ENCODE data around the gene NINJ1.

DNA sequence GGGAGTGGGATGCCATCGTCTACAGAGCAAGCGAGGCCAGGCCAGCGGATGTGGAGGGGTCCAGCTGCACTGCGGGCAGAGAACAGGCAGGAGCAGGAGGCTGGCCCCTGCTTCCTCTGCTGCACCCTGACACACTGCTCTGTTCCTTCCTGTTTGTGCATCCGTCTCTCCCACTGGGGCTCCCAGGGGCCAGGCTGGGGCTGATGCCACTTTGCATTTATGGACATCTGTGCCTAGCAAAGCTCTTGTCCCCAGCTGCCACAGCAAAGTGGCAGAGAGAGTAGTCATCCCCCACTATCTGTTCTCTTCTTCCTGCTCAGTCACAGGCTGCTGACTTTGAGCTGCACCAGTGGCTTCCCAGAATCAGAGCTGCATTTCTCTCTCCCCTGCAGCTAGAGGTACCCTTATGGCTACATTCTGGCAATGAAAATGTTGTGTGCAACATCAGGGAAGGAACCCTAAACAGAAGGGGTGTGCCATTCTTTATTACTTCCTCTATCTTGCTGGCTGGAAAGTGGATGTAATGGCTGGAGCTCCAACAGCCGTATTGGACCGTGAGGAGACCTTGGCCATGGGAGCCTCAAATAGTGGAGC lies 4.2 kb upstream of the NINJ1 start:
- TF ChIP-seq, protein P1, sequence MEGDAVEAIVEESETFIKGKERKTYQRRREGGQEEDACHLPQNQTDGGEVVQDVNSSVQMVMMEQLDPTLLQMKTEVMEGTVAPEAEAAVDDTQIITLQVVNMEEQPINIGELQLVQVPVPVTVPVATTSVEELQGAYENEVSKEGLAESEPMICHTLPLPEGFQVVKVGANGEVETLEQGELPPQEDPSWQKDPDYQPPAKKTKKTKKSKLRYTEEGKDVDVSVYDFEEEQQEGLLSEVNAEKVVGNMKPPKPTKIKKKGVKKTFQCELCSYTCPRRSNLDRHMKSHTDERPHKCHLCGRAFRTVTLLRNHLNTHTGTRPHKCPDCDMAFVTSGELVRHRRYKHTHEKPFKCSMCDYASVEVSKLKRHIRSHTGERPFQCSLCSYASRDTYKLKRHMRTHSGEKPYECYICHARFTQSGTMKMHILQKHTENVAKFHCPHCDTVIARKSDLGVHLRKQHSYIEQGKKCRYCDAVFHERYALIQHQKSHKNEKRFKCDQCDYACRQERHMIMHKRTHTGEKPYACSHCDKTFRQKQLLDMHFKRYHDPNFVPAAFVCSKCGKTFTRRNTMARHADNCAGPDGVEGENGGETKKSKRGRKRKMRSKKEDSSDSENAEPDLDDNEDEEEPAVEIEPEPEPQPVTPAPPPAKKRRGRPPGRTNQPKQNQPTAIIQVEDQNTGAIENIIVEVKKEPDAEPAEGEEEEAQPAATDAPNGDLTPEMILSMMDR (IDR thresholded peaks at IDR 0.05; ENCODE audit: low read length) = no peak
- TF ChIP-seq EZH2 (IDR thresholded peaks at IDR 0.05; ENCODE audit: borderline replicate concordance, low read length) = no peak

All from OCI-LY1 (cell line).